KG1 (cell line): ENCODE results near the gene MESP2.
A peak's percentile ranks its signal among the peaks of the same experiment; 100 is the strongest.

ENCODE experiments used
- DNase-seq: peaks from one replicate; lab custom pipeline; 2025; lab: John Stamatoyannopoulos, UW

MESP2 gene, protein sequence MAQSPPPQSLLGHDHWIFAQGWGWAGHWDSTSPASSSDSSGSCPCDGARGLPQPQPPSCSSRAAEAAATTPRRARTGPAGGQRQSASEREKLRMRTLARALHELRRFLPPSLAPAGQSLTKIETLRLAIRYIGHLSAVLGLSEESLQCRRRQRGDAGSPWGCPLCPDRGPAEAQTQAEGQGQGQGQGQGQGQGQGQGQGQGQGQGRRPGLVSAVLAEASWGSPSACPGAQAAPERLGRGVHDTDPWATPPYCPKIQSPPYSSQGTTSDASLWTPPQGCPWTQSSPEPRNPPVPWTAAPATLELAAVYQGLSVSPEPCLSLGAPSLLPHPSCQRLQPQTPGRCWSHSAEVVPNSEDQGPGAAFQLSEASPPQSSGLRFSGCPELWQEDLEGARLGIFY

GRCh38 chr15:89776274-89777072 is at the start of gene MESP2:
TSS of gene MESP2 (plus strand) at chr15:89776332. CDS start at chr15:89776358, 26 bp downstream.
- DNase-seq = no peak

DNA sequence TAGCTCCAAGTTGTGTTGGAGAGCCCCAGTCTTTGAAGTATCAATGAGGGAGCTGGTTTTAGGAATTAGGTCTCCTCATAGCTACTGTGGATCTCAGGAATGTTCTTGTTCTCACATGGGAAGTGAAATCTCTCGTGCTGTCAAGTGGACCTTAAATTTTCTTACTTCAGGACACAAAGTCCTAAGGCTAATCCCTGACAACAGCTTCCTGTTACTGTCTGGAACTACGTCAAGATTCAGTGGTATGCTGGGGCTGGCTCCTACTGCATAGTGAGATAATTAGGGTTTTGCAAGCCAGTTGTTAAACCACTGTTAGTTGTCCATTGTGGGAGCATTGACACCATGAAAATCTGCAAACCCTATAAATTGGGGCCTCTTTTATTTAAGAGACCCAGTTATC is 47.9 kb upstream of the MESP2 start:
- no peak for DNase-seq

GRCh38 chr15:89731275-89731674 is 44.9 kb upstream of the MESP2 start:
- DNase-seq = no peak

- no peak for DNase-seq
These were observed 43.5 kb upstream of the MESP2 start for GRCh38 chr15:89732451-89733172.

DNA sequence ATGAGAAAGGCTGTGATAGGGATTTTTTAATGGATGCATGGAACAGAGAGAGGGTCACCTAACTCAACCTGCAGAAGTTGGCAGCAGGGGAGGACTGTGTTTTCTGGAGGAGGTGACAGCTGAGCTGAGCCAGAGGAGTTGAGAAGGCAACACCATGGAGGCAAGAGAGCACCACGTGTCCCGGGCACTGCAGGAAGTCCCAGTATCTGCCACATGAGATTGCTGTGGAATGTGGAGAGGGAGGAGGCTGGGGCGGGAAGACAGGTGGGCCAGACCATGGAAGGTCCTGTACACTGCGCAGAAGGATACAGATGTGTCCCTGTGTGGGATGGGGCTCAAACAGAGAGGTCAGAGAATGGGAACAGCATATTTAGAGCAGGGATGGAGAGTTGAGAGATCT is 40.4 kb upstream of the MESP2 start:
- DNase-seq = no peak

DNA sequence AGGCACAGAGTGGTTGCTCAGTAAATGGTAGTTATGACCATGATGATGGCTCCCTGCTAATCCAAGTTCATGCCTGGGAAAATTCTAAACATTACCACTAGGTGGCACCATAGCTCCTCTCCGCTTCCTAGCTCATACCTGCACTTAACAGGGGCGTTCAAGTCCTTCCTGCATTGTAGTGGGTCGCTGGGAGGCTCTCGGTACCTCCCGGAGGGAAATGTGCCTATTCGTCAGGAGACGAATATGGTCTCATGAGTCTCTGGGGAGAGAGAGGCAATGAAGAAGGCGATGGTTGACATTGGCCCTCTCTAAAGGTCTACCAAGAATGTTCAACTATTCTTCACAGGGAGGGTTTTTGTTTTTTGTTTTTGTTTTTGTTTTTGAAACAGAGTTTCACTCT is 36.0 kb upstream of the MESP2 start:
- peak; percentile 70 for DNase-seq

GRCh38 chr15:89743011-89743410 is 33.1 kb upstream of the MESP2 start:
- no peak for DNase-seq

DNA sequence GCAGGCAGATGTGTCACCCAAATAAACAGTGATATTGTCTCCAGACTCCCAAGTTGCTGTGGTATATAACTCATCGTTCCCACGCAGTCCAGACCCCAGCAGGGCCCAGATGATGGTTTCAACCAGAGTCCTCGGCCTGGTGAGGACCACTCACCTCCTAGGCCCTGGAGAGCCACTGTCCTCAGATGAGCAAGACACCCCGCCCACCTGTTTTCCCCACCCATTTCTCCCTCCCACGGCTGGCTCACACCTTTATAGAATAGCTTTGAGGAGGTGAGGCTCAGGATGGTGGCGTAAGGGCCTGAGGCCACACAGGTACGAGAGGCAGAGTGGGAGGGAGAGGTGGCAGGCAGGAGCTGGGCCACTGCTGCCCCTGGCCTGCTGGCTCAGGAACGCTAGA is 32.5 kb upstream of the MESP2 start:
- DNase-seq = no peak

- DNase-seq = no peak
These were observed 31.0 kb upstream of the MESP2 start for GRCh38 chr15:89745131-89745530.

DNA sequence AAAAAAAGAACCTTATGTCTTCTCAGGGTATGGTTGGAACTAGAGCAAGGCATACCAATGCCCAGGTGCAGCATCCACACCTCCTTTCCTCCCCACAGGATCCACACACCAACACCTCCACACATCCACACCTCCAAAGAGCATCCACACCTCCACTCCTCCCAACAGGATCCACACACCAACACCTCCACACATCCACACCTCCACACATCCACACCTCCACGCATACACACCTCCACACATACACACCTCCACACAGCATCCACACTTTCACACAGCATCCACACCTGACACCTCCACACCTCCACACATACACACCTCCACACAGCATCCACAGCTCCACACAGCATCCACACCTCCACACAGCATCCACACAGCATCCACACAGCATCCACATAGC is 30.4 kb upstream of the MESP2 start:
- no peak for DNase-seq

- DNase-seq = no peak
These were observed 29.7 kb upstream of the MESP2 start for GRCh38 chr15:89746386-89746780.

GRCh38 chr15:89747708-89748682 is 28.1 kb upstream of the MESP2 start:
- DNase-seq = no peak

- no peak for DNase-seq
These were observed 27.1 kb upstream of the MESP2 start for GRCh38 chr15:89749054-89749453.

GRCh38 chr15:89749526-89749925 is 26.6 kb upstream of the MESP2 start:
- DNase-seq = no peak

- no peak for DNase-seq
These were observed 26.1 kb upstream of the MESP2 start for GRCh38 chr15:89749951-89750559.

DNA sequence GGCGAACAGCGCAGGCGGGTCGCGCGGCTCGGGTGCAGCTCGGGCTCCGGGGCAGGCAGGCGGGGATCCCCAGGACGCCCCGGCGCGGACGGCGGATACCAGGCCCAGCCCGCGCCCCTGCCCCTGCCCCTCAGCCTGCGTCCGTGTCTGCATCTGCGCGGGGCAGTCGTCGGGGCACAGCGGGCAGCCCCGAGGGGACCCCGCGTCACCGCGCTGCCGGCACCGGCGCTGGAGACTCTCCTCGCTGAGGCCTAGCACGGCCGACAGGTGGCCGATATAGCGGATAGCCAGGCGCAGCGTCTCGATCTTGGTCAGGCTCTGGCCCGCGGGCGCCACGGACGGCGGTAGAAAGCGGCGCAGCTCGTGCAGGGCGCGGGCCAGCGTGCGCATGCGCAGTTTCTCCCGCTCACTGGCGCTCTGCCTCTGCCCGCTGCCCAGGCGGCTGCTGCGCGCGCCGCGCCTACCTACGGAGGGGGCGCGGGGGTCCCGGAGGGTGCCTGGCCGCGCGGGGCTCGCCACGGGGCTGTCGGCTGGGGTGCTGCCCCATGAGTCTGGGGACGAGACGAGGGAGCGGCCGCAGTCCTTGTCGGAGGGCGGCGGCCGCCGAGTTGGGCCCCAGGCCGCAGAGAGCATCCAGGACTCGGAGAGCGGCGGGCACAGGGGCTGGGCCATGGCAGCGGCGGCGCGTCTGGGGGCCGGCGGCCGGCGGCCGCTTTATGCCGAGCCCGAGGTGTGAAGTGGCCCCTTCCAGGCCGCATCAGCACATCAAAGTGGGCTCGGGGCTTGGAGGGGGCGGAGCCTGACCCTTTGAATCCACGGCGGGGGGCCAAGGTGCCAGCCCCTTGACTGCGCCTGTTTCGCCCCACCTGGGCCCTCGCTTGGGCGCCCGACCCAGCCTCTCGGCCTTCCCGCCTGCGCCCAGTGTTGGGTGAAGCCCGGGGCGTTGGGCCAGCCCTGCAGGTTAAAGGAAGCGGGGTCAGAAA is 25.3 kb upstream of the MESP2 start, which contains the start of gene MESP1:
TSS of gene MESP1 (minus strand) at position 690 of the 983 bp plus-strand sequence. CDS start at position 672, 18 bp downstream.
- DNase-seq = peak; percentile 77

- no peak for DNase-seq
These were observed 24.4 kb upstream of the MESP2 start for GRCh38 chr15:89751748-89752147.

DNA sequence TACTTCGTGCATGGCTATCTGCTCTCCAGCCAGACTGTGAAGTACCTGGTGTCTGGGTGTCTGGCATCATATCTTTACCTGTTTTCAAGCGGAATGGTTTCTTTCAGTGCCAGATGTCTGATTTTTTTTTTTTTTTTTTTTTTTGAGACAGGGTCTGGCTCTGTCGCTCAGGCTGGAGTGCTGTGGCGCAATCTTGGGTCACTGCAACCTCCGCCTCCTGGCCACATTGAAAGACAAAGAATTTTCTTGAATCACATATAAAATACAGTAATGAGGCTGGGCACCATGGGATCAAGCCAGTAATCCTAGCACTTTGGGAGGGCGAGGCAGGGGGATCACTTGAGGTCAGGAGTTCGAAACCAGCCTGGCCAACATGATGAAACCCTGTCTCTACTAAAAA is 22.3 kb upstream of the MESP2 start:
- DNase-seq = no peak

- no peak for DNase-seq
These were observed 21.6 kb upstream of the MESP2 start for GRCh38 chr15:89754361-89755154.
